Measurements from ENCODE around the gene XRRA1.

XRRA1 gene

GRCh38 chr11:74929431-74930363 is 19.2 kb downstream of the XRRA1 start:
- no peak overlapping the region for H3K4me3 ChIP-seq (ENCODE audit: low read depth, low read length)
- peak; percentile 89 for DNase-seq (ENCODE audit: low read depth)
- TF ChIP-seq CTCF (IDR thresholded peaks at IDR 0.05; ENCODE audit: low read depth, low read length), result peak; percentile 91
- TF ChIP-seq MAX (IDR thresholded peaks at IDR 0.05; ENCODE audit: low read depth, low read length), result no peak

- TF ChIP-seq MYC (IDR thresholded peaks at IDR 0.05; ENCODE audit: low read depth, low read length) (no peak), POLR2A (IDR thresholded peaks at IDR 0.05; ENCODE audit: extremely low read depth, insufficient read length) (no peak)
- no peak overlapping the region for H3K4me3 ChIP-seq (ENCODE audit: low read depth, low read length)
- DNase-seq (ENCODE audit: low read depth), result no peak
Observed at GRCh38 chr11:74927496-74927895, 21.4 kb downstream of the XRRA1 start.

GRCh38 chr11:74926304-74927030 is 22.4 kb downstream of the XRRA1 start:
- TF ChIP-seq CTCF (IDR thresholded peaks at IDR 0.05; ENCODE audit: low read depth, low read length) (no peak), MYC (IDR thresholded peaks at IDR 0.05; ENCODE audit: low read depth, low read length) (peak; percentile 46; the same call in 1 of the 2 replicates), MAX (IDR thresholded peaks at IDR 0.05; ENCODE audit: low read depth, low read length) (peak; percentile 90), POLR2A (IDR thresholded peaks at IDR 0.05; ENCODE audit: extremely low read depth, insufficient read length) (no peak)
- DNase-seq (ENCODE audit: low read depth), result peak; percentile 49

GRCh38 chr11:74925281-74925680 is 23.6 kb downstream of the XRRA1 start:
- TF ChIP-seq MYC (IDR thresholded peaks at IDR 0.05; ENCODE audit: low read depth, low read length), result no peak
- TF ChIP-seq POLR2A (IDR thresholded peaks at IDR 0.05; ENCODE audit: extremely low read depth, insufficient read length), result no peak
- TF ChIP-seq MAX (IDR thresholded peaks at IDR 0.05; ENCODE audit: low read depth, low read length), result no peak
- TF ChIP-seq CTCF (IDR thresholded peaks at IDR 0.05; ENCODE audit: low read depth, low read length), result no peak
- DNase-seq (ENCODE audit: low read depth), result no peak
- H3K4me3 ChIP-seq (ENCODE audit: low read depth, low read length), result no peak overlapping the region

More at GRCh38 chr11:74926304-74927030, 22.4 kb downstream of the XRRA1 start:
- no peak overlapping the region for H3K4me3 ChIP-seq (ENCODE audit: low read depth, low read length)

- TF ChIP-seq MAX (IDR thresholded peaks at IDR 0.05; ENCODE audit: low read depth, low read length), result no peak
- TF ChIP-seq MYC (IDR thresholded peaks at IDR 0.05; ENCODE audit: low read depth, low read length), result no peak
- no peak for TF ChIP-seq POLR2A (IDR thresholded peaks at IDR 0.05; ENCODE audit: extremely low read depth, insufficient read length)
- no peak for TF ChIP-seq CTCF (IDR thresholded peaks at IDR 0.05; ENCODE audit: low read depth, low read length)
- no peak for DNase-seq (ENCODE audit: low read depth)
- no peak overlapping the region for H3K4me3 ChIP-seq (ENCODE audit: low read depth, low read length)
Observed at GRCh38 chr11:74923125-74923524, 25.8 kb downstream of the XRRA1 start.

- DNase-seq (ENCODE audit: low read depth), result no peak
- no peak for TF ChIP-seq MAX (IDR thresholded peaks at IDR 0.05; ENCODE audit: low read depth, low read length)
- no peak for TF ChIP-seq MYC (IDR thresholded peaks at IDR 0.05; ENCODE audit: low read depth, low read length)
- no peak for TF ChIP-seq POLR2A (IDR thresholded peaks at IDR 0.05; ENCODE audit: extremely low read depth, insufficient read length)
- no peak for TF ChIP-seq CTCF (IDR thresholded peaks at IDR 0.05; ENCODE audit: low read depth, low read length)
- H3K4me3 ChIP-seq (ENCODE audit: low read depth, low read length), result no peak overlapping the region
Observed at GRCh38 chr11:74909812-74910211, 39.1 kb downstream of the XRRA1 start.
